Endothelial cell of umbilical vein (primary cell): ENCODE results near the gene TNIK. TPM values are rescaled to one million over a fixed set of nuclear protein-coding genes. Genes with fewer than 3 reads are reported as not detected.

ENCODE experiments used
- BruUV-seq: library from RNA; stranded (reverse); fragments of 400-500 nt; replicated peaks from 2 replicates; lab custom pipeline; 2021; lab: Mats Ljungman, UMichigan
- CTCF ChIA-PET: fragments of 300-600, 350-600 bp; sonication (Branson Sonifier 250); formaldehyde crosslinking; loops from one replicate; lab custom pipeline; 2021; ENCODE audit warnings: antibody characterized with exemption, inconsistent platforms; lab: Charles Lee
- POLR2A ChIA-PET: fragments of 300-600, 350-600 bp; sonication (Branson Sonifier 250); formaldehyde crosslinking; loops from one replicate; lab custom pipeline; 2021; ENCODE audit warnings: antibody characterized with exemption, inconsistent platforms; lab: Charles Lee
- DNase-seq: peaks from one replicate; pipeline ENCODE4 v3.0.0-alpha.2; 2011; ENCODE audit warnings: low read depth, low spot score
- FAIRE-seq: peaks from 2 replicates; lab custom pipeline; 2011; peaks lifted over from hg19 to GRCh38; lab: Jason Lieb, UNC
- H2AFZ ChIP-seq: 2 replicates; pipeline ENCODE4 v1.6.0; 2012; ENCODE audit warnings: low read depth, low read length, control low read depth, inconsistent platforms
- H3K27ac ChIP-seq: 2 replicates; pipeline ENCODE4 v1.5.1; 2011; ENCODE audit warnings: low read depth, mild to moderate bottlenecking, control low read depth, low read length, moderate library complexity; ENCODE audit not compliant: insufficient read depth
- H3K27me3 ChIP-seq, 2 experiments: 2 replicates each; pipeline versions ENCODE4 v1.6.0 to v1.6.1; 2011; ENCODE audit warnings: low read length in 2 of 2, mixed read lengths in 1 of 2; ENCODE audit not compliant: control insufficient read depth in 2 of 2, insufficient read depth in 2 of 2
- H3K36me3 ChIP-seq, 2 experiments: 2 replicates in 1 of 2; 3 replicates in 1 of 2; pipeline ENCODE4 v1.5.1; 2011; ENCODE audit warnings: low read length in 2 of 2, mild to moderate bottlenecking in 1 of 2, moderate library complexity in 1 of 2; ENCODE audit not compliant: control insufficient read depth in 2 of 2, insufficient read depth in 2 of 2; ENCODE audit errors: extremely low read depth in 1 of 2
- H3K4me1 ChIP-seq: 3 replicates; pipeline ENCODE4 v1.5.1; 2011; ENCODE audit warnings: mild to moderate bottlenecking, low read length; ENCODE audit not compliant: control insufficient read depth, insufficient read depth; ENCODE audit errors: extremely low read depth
- H3K4me2 ChIP-seq: 2 replicates; pipeline ENCODE4 v1.6.1; 2011; ENCODE audit warnings: low read length, control low read depth, mixed read lengths; ENCODE audit not compliant: insufficient read depth
- H3K4me3 ChIP-seq, 3 experiments: fragments of 200-600 bp in 1 of 3; sonication (generic), shearing (Covaris generic) in 1 of 3; replicated peaks in 1 of 3; 2 replicates each; pipeline ENCODE4 v1.5.1; 2011 to 2016; ENCODE audit warnings: control low read depth in 3 of 3, low read length in 3 of 3, mild to moderate bottlenecking in 2 of 3, inconsistent platforms in 1 of 3, low read depth in 1 of 3, moderate library complexity in 1 of 3; ENCODE audit not compliant: insufficient read depth in 1 of 3
- H3K79me2 ChIP-seq: 2 replicates; pipeline ENCODE4 v1.6.0; 2012; ENCODE audit warnings: low read length, inconsistent platforms; ENCODE audit not compliant: control insufficient read depth, insufficient read depth
- H3K9ac ChIP-seq: replicated peaks from 2 replicates; pipeline ENCODE3; 2011; ENCODE audit warnings: low read length, control low read depth; ENCODE audit not compliant: insufficient read depth; ENCODE audit errors: extremely low read depth
- H3K9me1 ChIP-seq: replicated peaks from 3 replicates; pipeline ENCODE4 v1.6.0; 2011; ENCODE audit warnings: mild to moderate bottlenecking, low read length; ENCODE audit not compliant: control insufficient read depth, insufficient read depth; ENCODE audit errors: extremely low read depth
- H3K9me3 ChIP-seq: replicated peaks from 2 replicates; pipeline ENCODE4 v1.5.1; 2012; ENCODE audit warnings: low read length, inconsistent platforms; ENCODE audit not compliant: control insufficient read depth, insufficient read depth
- H4K20me1 ChIP-seq: replicated peaks from 2 replicates; pipeline ENCODE3; 2011; ENCODE audit warnings: mild to moderate bottlenecking, low read length; ENCODE audit not compliant: control insufficient read depth, insufficient read depth; ENCODE audit errors: extremely low read depth
- CTCF ChIP-seq, 2 donors: IDR thresholded peaks; 1 replicate in 1 of 2; 2 replicates in 1 of 2; pipeline ENCODE4 v1.5.1; 2011; ENCODE audit warnings: low read length in 2 of 2, mild to moderate bottlenecking in 2 of 2, moderate library complexity in 2 of 2, control low read depth in 1 of 2, inconsistent platforms in 1 of 2, low read depth in 1 of 2; ENCODE audit not compliant: insufficient read depth in 1 of 2; ENCODE audit errors: extremely low read depth in 1 of 2
- EZH2 ChIP-seq: IDR thresholded peaks from 2 replicates; pipeline ENCODE4 v1.6.1; 2012; ENCODE audit warnings: borderline replicate concordance, low read depth, mild to moderate bottlenecking, moderate library complexity, low read length, inconsistent platforms; ENCODE audit not compliant: severe bottlenecking
- FOS ChIP-seq: IDR thresholded peaks from 2 replicates; pipeline ENCODE4 v1.6.1; 2011; ENCODE audit warnings: mild to moderate bottlenecking, low read length, moderate library complexity, borderline replicate concordance; ENCODE audit not compliant: insufficient read depth
- POLR2A ChIP-seq: IDR thresholded peaks from 2 replicates; pipeline ENCODE4 v1.6.1; 2012; ENCODE audit warnings: low read depth, mild to moderate bottlenecking, control low read depth, low read length
- POLR2AphosphoS5 ChIP-seq: IDR thresholded peaks from 2 replicates; pipeline ENCODE4 v1.6.1; 2012; ENCODE audit warnings: low read depth, mild to moderate bottlenecking, control low read depth, low read length, moderate library complexity; ENCODE audit not compliant: insufficient read depth
- dilution Hi-C: fragments of 300-500 bp; cut with MboI; formaldehyde crosslinking; loops from one replicate; pipeline ENCODE4 v1.15.0; 2019; ENCODE audit warnings: low sequenced_read_pairs; ENCODE audit not compliant: extremely low pct_ligation_motif_present
- intact Hi-C: fragments of 100-400 bp; cut with micrococcal nuclease; formaldehyde crosslinking; loops from one replicate; pipeline ENCODE4 v1.10.0; 2022
- polyA plus RNA-seq, 4 experiments: library from polyadenylated mRNA; depleted of rRNA in 3 of 4; stranded (reverse) in 3 of 4; unstranded in 1 of 4; fragments of >200 nt; gene quantifications; 2 replicates each; pipeline versions ENCODE4 v1.2.1 to v1.2.3, GENCODE V29; 2011 to 2012; ENCODE audit warnings: missing spikeins in 1 of 4
- total RNA-seq: library from RNA; stranded (reverse); gene quantifications from 2 replicates; pipeline ENCODE4 v1.2.3, GENCODE V29; 2021

TNIK gene
- total and polyA plus RNA-seq, 2 donors (not counting 3 experiments of a cell fraction or from before 2014, with no cell fraction given): 10.9 to 39.7 TPM

- Histone ChIP-seq H3K36me3 (no peaks in the 10 kb centered on the region), H2AFZ (peak overlapping the region; percentile 38), H3K4me3 (peak overlapping the region; percentile 74 to 91 (median 89)), H3K9ac (peak overlapping the region; percentile 51), H3K9me1 (no peaks in the 10 kb centered on the region), H4K20me1 (no peaks in the 10 kb centered on the region), H3K27me3 (no peaks in the 10 kb centered on the region), H3K79me2 (peaks cover 52% of the 10 kb centered on the region), H3K4me1 (peaks cover 25% of the 10 kb centered on the region), H3K27ac (peak overlapping the region; percentile 18), H3K9me3 (no peaks in the 10 kb centered on the region), H3K4me2 (peak overlapping the region; percentile 96)
- DNase-seq: peak; percentile 72
- no TSS peak for BruUV-seq
- peak; percentile 26 for FAIRE-seq
- CTCF ChIA-PET: interaction anchor here (0.7 to 3.6 kb wide), 5 partner anchors 12 to 272 kb away, joined by 3 to 27 read pairs (median 3); no protein-coding TSS in a partner anchor
- dilution Hi-C loops (no loop called here), intact Hi-C loops (loop anchor here (5.0 kb wide), 2 partner anchors 87 to 127 kb away; no protein-coding TSS in a partner anchor)
- POLR2A ChIA-PET: no interaction called here
- TF ChIP-seq POLR2A: peak; percentile 32
- no peak for TF ChIP-seq EZH2
- TF ChIP-seq CTCF (IDR thresholded peaks at IDR 0.05; ENCODE audit: extremely low read depth in 1 of 2, insufficient read depth in 1 of 2, low read depth in 1 of 2, low read length in 2 of 2): no peak
- peak; percentile 65 for TF ChIP-seq POLR2AphosphoS5
- TF ChIP-seq FOS: no peak
These were observed 866 bp downstream of the TNIK start for GRCh38 chr3:171459137-171459941.
